ENCODE measurements around the gene NLN.

DNA sequence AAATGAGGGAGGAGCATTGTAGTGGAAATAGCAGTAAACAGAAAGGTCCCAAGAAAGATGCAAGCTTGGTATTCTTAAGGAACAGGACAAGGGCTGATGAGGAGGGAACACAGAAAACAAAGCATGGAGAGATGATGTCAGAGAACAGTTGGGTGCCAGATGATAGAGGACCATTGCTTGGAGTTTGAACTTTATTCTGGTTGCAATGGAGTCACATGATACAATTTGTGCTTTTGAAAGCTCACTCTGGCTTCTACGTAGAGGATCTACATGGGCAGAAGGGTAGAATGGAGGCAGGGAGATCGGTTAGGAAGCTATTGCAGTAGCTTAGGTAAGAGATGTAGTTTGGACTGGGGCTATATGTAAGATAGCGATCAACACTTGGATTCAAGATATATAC, 39.9 kb upstream of the NLN start:
- TF ChIP-seq, protein P1, sequence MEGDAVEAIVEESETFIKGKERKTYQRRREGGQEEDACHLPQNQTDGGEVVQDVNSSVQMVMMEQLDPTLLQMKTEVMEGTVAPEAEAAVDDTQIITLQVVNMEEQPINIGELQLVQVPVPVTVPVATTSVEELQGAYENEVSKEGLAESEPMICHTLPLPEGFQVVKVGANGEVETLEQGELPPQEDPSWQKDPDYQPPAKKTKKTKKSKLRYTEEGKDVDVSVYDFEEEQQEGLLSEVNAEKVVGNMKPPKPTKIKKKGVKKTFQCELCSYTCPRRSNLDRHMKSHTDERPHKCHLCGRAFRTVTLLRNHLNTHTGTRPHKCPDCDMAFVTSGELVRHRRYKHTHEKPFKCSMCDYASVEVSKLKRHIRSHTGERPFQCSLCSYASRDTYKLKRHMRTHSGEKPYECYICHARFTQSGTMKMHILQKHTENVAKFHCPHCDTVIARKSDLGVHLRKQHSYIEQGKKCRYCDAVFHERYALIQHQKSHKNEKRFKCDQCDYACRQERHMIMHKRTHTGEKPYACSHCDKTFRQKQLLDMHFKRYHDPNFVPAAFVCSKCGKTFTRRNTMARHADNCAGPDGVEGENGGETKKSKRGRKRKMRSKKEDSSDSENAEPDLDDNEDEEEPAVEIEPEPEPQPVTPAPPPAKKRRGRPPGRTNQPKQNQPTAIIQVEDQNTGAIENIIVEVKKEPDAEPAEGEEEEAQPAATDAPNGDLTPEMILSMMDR (IDR thresholded peaks at IDR 0.05 in 4 of 5, conservative IDR thresholded peaks at IDR 0.05 in 1 of 5), result no peak
- no peak for TF ChIP-seq POLR2A (IDR thresholded peaks at IDR 0.05)

Measured in gastrocnemius medialis (tissue), 4 donors.